CD4-positive, alpha-beta T cell treated with Interleukin-17A for 1 hour (primary cell): Measurements from ENCODE around the gene B4GALT3.
A peak's percentile ranks its signal among the peaks of the same experiment; 100 is the strongest.

Source experiments
- DNase-seq: peaks from one replicate; pipeline ENCODE4 v3.0.0-alpha.2; 2020

The B4GALT3 gene

DNA sequence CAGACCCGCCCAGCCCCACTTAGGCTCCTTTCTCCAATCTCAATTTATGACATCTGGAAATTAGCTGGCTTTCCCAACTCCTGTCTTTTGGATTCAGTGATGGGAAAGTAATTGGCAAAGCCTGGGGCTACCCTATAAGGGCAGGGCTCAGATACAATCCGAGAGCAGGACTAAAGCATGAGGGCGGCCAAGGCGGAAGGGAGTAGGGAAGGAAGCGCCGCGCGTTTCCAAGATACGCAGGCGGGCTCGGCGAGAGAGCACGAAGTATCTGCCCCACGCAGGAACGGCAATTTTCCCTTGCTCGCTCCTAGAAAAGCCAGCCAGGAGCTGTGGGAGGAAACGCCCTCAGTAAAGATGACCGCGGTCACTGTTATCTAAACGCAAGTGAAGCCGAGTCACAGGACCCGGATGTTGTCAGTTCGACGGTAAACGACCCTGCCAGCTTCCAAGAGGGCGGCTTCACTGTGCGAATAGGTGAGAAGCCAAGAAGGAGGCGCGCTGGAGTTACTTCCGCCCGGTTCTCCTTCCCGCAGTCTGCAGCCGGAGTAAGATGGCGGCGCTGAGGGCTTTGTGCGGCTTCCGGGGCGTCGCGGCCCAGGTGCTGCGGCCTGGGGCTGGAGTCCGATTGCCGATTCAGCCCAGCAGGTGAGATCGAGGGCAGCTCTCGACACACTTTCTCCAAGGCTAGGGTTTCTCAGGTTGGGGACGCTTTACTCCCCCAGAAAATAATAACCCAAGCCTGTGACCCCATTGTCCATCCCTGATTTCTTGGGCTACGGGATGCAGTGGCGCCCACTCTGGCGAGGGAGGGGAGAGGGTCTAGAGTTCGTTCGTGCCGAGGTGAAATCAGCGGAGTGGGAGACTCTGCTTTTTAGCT, 24.8 kb upstream of the B4GALT3 start, which contains the start of gene NDUFS2:
NDUFS2 (plus strand) TSS at position 532 of the 877 bp plus-strand sequence; CDS start at position 551, 19 bp downstream.
- peak; percentile 98 for DNase-seq

DNA sequence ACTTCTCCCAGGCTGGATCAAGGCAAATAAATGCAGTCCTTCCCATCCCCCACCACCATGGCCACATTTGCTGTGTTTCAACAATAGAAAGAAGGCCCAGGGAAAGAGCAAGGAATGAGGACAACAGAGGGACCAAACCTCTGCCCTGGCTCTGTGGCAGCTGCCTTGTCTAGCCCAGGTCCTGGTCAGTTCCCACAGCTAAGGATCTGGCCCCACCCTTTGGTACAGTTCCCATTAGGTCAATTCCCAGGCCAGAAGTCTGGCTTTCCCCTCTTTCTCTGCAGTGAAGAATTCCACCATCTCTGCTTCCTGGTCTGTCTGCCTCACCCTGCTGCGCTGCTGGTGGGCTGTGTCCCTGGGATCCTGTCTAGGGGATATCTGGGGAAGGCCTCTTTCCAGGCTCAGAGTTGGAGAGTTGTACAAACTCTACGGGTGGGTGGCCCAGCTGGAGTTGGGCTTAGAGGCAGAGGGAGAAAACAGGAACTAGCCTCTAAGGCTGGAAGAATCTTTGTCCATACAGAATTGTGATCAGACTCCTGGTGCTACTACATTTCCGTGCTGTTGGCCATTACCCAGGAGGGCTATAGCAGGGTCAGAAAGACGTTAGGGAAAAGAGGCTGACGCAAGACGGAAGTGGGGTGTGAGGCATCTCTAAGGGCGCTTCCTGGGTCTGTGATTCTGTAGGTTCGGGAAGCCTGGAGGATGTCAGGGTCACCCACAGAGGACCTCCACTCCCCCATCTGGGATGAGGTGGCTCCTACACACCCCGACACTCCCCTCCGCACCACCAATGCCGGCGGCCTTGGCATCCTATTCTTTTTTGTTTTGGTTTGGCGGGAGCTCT, 23.9 kb upstream of the B4GALT3 start:
- DNase-seq = no peak

DNA sequence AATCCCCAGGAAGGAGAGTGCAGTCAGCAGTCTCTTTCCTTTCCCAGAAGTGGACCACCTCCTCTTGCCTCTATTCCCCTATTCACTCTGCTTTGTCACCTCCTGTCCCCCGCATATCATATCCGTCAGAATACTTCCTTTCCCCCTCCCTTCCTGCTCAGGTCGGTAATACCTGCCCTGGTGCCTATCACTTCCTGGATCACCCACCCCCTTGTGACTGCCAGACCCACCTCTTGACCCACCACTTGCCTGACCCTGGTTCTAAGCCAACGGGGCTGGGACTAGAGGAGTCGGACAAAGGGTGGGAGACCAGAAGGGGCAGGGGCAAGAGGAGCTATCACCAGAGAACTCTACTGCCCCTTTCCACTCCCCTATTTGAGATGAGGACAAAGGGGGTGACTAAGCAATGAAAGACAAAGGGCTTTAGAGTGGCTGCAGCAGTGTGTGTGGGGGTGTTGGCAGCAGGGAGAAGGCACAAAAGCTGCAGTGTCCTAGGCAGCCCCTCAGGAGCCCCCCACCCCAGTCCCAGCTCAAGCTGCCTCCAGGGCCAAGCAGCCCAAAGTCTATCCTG, 23.2 kb upstream of the B4GALT3 start:
- peak; percentile 52 for DNase-seq

DNA sequence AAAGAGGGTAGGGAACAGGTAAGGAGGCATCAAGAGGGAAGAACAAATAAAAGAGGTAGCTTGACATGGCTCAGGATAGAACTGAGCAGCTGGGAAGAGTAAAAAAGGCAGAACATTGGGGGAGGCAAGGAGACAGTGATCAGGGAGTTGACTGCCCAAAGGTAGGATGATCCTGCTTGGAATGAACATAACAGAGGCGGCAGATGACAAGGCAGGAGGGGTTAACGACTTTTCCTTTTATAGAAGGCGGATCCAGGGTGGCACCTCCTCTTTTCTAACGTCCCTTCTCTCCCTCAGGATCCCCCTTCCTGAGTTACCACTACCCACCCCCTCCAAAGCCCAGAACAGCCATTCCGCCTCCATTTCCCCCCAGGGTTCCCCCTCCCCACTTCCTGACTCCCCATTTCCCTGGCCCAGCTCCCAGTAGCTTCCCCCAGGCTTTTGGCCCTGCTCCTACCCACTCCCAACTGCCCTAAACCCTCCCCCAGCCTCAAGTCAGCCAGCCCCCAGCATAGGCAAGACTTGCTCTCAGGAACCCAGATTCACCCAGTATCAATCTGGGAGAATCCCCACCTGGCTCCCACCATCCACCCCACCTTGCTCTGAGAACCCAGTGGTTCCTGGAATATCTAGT, 22.3 kb upstream of the B4GALT3 start:
- no peak for DNase-seq

DNA sequence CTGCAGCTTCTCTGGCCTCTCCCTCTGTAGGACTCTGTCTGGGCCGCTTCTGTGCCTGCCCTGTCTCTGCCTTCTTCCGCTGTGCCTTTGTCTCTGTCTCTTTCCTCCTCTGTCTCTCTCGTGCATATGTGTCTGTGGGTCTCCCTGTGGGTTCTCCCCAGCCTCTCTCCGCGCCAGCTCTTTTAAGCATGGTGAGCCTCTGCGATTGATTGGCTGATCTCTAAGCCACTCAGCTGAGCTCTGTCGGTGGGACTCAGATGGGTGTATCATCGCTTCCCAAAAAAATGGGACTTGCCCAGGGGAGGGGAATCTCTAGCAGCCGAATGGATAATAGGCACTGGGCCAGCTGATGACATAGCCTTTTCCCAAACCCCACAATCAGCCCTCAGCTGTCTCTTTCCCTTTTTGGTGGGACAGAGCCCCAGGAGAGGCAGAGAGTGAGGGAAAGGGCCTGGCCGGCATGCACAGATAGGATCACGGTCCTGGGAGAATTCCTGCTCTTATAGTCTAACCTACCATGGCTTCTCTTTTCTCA, 21.7 kb upstream of the B4GALT3 start, which contains the start of gene ADAMTS4:
ADAMTS4 (minus strand) TSS at position 158 of the 535 bp plus-strand sequence. CDS start 427 bp downstream, outside the sequence.
- no peak for DNase-seq

DNA sequence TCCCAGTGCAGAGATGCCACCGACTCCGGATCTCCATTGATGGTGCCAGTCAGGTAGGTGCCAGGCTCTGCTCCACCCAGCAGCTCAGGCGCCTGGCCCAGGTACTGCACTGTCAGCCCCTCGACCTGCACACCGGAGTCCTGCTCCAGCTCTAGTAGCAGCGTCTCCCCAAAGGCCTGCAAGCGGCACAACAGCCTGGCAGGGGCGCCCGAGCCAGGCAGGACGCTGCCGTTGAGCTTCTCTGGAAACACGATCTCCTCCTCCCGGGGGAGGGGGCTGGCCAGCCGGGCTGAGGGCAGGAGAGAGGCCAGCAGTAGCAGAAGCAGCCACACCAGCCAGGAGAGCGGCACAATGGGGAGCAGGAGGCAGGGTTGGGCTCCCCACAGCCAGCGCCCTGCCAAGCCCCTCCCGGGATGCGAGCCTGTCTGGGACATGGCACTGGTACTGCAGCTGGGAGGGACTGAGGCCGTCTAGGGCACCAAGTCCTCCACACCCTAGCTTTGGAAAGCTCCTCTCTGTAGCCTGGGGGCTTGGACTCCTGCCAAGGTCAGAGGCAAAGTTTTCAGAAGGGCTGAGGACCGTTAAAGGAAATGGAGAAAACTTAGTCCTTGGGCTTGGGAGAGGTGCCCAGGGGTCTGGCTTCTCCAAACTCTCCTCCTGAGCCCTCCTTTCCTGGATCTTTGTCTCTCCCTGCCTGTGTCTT, 21.0 kb upstream of the B4GALT3 start:
- DNase-seq = no peak

DNA sequence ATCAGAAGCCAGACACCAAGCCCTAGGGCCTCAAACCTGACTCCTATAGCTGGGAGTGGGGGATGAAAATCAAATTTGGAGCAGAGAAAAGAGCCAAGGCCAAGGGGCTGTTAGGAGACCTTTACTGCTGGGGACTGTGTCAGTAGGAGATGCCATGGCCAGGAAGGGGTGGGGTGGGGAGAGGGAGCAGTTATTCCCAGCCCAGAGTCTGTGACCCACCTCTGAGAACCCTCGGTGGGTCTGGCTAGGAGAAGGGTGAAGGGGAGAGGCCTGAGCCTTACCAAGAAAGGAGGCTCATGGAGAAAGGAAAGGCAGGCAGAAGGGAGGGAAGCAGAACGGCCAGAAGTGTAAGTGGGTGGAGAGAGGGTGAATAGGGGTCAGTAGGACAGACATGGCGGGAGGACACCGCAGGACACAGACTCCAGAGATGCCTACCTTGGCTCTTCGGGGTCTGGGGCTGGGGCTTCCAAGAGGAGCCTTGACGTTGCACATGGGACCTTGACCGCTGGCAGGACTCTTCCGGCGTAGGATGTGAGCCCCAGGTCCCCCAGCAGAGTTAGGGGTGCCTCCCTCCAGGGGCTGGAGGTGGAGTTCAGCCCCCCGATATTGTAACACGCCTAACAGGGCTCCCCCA, 20.4 kb upstream of the B4GALT3 start:
- DNase-seq = no peak

DNA sequence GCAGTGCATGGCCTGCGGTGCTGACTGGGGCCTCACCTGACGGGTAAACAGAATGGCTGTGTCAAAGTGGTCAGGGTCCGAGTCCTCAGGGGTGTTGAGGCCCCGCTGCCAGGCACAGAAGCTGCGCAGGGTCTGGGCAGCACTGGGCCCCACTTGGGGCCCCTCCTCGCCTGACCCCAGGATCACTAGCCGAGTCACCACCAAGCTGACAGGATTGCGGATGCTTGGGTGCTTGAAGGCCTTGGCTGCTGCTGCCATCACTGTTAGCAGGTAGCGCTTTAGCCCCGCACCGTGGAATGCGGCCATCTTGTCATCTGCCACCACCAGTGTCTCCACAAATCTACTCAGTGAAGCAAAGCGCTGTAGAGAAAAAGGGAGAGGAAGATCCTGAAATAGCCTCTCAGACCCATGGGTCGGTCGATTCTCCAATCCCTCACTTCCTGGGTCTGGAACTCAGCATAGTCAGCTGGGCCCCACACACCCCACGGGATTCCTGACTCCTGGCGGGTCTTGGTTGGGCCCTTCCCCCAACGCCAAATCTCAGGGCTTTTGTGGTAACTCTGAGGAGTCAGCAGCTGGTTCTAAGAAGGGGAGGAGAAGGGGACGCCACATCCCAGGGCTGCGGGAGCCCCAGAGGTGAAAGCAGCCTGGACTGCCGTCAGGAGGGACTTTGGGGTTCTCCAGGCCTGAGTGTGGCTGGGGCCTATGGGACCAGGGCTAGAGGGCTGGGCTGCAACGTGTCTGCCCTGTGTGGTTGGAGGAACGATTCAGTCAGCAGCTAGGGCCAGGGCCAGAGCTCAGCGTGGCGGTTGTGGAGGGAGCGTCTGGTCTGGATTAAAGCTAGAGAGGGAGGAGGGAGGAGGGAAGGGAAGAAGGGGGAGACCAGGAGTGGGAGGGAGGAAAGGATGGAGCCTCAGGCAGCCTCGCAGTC, 19.5 kb upstream of the B4GALT3 start:
- DNase-seq = no peak

DNA sequence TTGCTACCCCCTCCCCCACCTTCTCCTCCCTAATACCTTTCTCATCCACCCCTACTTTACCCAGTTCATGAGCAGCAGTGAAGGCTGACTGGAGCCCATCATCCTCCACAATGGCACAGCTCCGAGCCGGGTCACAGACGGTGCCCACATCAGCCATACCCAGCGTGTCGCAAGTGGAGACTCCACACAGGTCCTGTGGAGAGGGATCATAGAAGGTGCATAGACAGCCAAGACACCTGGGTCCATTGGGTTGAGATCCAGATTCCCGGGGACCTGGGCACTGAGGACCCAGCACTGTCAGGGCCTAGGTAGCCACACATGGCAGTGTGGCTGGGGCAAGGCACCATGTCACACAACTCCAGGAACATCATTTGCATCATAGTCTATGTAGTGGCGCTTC, 18.8 kb upstream of the B4GALT3 start:
- DNase-seq = no peak

DNA sequence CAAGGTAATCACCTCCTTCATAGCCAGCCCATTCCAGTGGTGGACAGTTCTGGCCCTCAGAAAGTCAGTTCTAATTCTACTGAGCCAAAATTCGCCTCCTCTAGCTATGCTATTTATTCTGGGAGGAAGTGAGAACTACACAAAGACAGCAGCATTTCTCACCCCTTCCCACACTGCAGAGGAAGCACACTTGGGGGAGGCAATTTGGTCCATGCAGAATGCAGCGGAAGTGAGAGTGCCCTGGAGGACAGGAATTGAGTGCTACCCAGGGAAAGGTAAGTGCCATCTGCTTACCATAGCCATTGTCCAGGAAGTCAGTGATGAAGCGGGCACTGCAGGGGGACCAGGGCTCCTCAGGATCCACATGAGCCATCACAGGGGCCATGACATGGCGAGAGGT, 17.9 kb upstream of the B4GALT3 start:
- no peak for DNase-seq

DNA sequence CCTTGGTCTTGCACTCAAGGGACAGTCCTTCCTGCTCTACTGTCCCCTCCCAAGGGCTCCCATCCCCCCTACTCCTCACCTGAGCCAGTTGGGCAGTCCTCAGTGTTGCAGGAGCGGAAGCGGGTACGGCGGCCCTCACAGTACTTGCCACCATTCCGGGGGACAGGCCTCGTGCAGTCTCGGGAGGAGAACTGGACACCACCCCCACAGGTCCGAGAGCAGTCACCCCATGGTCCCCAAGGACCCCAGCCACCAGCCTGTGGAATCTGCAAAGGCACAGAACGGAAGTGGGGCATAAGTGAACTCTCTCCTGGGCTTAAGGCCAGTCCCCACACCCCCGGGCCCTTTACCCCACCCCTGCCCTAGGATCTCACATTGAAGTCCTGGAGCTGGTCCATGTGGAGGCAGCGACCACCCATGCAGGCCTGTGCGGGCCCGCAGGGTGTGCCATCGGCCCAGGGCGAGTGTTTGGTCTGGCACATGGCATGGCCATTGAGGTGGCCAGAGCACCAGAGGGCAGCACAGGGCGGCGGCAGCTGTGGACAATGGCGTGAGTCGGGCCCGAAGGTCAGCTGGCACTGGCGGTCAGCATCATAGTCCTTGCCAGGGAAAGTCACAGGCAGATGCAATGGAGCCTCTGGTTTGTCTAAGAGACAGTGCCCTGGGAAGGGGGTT, 16.4 kb upstream of the B4GALT3 start:
- no peak for DNase-seq

DNA sequence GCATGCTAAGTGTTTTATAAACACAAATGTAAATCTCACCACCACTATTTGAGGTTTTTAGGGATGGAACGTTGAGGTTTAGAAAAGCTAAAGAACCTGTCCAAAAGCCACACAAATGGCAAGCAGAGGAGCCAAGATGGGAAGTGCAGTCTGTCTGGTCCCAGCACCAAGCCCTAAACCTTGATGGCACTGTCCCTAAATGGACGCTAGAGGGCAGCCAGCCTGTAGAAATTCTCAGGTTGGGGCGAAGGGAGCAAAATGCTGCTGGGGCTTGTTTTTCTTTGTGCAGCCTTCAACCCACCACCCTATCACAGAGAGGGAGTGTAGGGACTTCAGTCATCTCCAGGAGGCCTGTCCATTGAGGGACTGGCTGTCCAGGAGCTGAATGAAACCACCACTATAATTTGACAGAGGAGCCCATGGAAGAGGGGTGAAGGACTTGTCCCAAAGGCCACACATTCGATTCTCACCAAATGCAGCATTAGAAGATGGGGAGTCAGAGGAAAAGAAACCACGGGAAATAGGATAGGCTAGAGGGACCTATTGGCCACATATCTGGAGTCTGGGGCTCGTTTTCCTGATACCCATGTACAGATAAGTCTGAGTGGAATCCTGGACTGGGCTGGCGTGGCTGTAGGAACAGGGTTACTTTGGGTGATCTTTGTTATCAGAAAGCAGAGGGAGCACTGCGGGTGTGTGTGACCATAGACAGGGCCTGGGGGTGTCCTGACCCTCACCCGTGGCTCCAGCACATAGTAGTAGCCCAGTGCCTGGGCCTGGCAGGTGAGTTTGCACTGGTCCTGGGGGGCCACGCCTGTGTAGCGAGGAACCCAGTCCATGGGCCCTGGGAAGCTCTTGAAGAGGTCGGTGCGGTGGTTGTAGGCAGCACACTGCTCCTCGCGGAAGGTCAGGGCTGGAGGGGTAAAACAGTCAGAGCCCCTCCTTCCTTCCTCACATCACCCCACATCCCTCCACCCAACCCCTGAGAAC, 15.5 kb upstream of the B4GALT3 start:
- DNase-seq = peak; percentile 83

DNA sequence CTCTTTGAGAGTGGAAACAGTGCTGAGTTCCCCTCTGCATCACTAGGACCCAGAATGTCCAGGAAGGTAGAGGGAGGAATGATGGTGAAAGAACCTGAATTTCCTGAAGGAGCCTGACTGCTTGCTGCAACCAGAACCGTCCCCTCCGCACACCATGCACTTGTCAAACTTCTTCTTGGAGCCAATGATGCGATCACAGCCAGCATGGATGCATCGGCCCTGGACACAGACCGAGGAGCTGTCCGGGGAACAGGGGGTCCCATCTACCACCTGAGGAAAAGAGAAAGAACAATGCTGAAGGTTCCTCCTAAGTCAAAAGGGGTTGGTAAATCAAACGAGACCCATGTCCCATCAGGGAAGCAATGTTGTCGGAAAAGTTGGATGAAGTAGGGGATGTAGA, 14.7 kb upstream of the B4GALT3 start:
- no peak for DNase-seq

DNA sequence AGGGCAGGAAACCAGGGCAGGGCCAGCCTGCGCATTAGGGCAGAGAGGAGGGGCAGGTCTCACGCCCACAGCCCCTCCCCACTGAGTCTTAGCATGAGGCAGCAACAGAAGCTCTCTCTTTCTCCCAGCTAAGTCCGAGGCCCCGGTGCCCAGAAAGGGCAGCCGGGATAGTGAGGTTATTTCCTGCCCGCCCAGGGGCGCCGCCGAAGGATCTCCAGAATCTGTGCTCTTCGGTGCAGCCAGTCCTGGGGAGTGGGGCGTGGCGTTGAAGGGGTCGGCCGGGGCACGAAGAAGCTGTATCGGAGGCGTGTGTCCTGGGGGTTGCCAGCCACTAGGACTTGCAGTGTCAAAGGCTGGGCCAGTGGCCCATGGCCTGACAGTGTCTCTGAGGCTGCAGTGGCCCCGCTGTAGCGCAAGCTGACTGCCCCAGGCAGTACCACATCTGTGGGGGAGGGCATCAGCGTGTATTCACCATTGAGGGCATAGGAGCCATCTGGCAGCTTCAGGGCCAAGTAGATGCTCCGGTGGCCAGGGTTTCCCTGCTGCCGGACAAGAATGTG, 13.7 kb upstream of the B4GALT3 start:
- no peak for DNase-seq

DNA sequence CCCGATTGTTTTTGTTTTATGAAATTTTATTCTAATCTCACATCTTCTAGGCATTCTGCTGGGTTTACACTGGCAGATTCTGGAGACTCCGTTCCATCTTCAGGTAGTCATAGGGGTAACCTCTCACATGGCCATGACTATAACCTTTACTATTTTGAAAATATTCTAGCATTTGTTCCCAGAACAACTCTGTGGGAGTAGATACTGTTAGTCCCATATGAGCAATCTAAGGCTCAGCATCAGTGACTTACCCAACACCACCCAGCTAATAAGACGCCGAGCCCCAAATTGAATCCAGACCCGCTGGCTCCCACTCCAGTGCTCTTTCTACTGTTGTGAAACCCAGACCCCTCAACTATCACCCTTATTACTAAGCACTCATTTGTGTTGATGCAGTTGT, 11.7 kb upstream of the B4GALT3 start:
- DNase-seq = no peak

DNA sequence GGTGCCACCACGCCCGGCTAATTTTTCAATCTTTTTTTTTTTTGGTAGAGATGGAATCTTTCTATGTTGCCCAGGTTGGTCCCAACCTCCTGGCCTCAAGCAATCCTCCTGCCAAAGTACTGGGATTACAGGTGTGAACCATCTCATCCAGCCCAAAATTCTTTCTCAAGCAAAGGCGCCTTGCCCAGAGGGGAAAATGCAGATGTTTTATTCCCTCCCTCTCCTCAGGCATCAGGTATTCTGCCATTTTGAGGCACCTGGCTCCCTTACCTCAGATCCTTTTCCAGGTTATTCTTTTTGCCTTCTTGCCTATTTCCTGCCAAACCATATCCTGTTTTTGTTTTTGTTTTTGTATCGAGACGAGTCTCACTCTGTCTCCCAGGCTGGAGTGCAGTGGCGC, 11.1 kb upstream of the B4GALT3 start:
- DNase-seq = no peak

DNA sequence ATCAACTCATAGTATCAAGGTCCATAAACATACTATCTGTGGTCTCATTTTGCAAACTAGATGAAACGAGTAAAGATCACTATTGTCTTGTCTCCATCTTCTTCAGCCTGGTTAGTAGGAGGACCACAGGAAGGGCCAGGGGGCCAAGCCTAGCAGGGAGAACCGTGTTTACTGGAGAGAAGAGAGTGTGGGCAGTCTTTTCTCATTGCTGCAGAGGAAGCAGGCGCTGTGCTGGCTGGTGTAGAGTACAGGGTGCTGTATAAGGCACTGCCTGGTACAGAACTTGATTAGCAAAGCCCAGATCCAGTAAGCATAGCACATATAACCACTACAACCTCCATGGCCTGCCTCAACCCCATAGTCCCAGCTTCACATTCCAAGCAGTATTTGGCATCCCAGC, 10.0 kb upstream of the B4GALT3 start:
- DNase-seq = no peak

DNA sequence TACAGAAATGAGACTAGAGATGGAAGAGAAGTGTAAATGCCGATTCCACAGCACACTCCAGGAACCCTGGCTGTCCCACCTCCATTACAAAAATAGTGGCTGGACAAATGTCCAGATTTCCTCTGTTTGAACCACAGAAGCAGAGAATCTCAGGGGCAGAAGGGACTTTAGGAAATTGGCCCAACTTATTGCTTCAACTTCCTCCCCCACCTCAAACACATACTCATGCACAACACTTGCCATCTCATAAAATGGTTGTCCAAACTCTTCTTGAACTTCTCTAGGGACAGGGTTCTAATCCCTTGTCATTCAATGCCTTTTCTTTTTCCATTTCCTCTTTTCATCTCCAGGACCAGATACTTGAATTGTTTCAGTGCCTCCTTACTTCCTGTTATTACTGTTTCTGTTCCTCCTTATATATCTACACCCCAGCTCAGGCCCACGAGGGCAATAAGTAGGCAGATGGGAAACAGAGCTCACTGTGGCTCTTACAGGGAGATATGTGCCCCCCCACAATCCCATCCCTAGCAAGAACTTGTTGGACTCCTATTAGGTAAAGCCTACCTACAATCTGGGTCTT, 8.5 kb upstream of the B4GALT3 start:
- DNase-seq = peak; percentile 40
